Smooth muscle cell (in vitro differentiated cells): Measurements from ENCODE around the gene CASQ1. TPM values are rescaled to one million over a fixed set of nuclear protein-coding genes. Genes with fewer than 3 reads are reported as not detected.

ENCODE experiments used
- DNase-seq: peaks from one replicate; lab custom pipeline; 2025; ENCODE audit not compliant: unreplicated experiment; lab: John Stamatoyannopoulos, UW
- H2AFZ ChIP-seq: fragments of 200-600 bp; sonication (generic); 2 replicates; pipeline ENCODE4 v1.6.0; 2016; ENCODE audit warnings: antibody characterized with exemption, low read depth, mild to moderate bottlenecking
- H3F3A ChIP-seq: fragments of 200-600 bp; sonication (generic); 2 replicates; pipeline ENCODE4 v1.6.0; 2017; ENCODE audit warnings: antibody characterized with exemption, low read depth
- H3K27ac ChIP-seq: fragments of 200-600 bp; sonication (generic); 2 replicates; pipeline ENCODE4 v1.5.1; 2016; ENCODE audit warnings: low read depth, mild to moderate bottlenecking
- H3K27me3 ChIP-seq: fragments of 200-600 bp; sonication (generic); 2 replicates; pipeline ENCODE4 v1.6.1; 2016; ENCODE audit warnings: low read depth, mild to moderate bottlenecking
- H3K36me3 ChIP-seq: fragments of 200-600 bp; sonication (generic); 2 replicates; pipeline ENCODE4 v1.5.1; 2016; ENCODE audit warnings: low read depth
- H3K4me1 ChIP-seq: fragments of 200-600 bp; sonication (generic); 2 replicates; pipeline ENCODE4 v1.5.1; 2016; ENCODE audit warnings: low read depth
- H3K4me2 ChIP-seq: fragments of 200-600 bp; sonication (generic); 2 replicates; pipeline ENCODE4 v1.6.0; 2016; ENCODE audit warnings: mild to moderate bottlenecking
- H3K4me3 ChIP-seq: fragments of 200-600 bp; sonication (generic); 2 replicates; pipeline ENCODE4 v1.5.1; 2016; ENCODE audit warnings: mild to moderate bottlenecking
- H3K79me2 ChIP-seq: fragments of 200-600 bp; sonication (generic); 2 replicates; pipeline ENCODE4 v1.6.0; 2016; ENCODE audit warnings: low read depth, mild to moderate bottlenecking
- H3K9ac ChIP-seq: fragments of 200-600 bp; sonication (generic); 2 replicates; pipeline ENCODE4 v1.6.0; 2016; ENCODE audit warnings: low read depth
- H3K9me3 ChIP-seq: fragments of 200-600 bp; sonication (generic); replicated peaks from 2 replicates; pipeline ENCODE4 v1.5.1; 2016; ENCODE audit warnings: low read depth
- H4K20me1 ChIP-seq: fragments of 200-600 bp; sonication (generic); 2 replicates; pipeline ENCODE4 v1.6.0; 2016; ENCODE audit warnings: low read depth
- WGBS: methylation state at CpG from one replicate; pipeline ENCODE4 v1.1.7; 2016; ENCODE audit warnings: low lambda C conversion rate; 5-methylcytosine and 5-hydroxymethylcytosine counted together
- polyA plus RNA-seq: library from polyadenylated mRNA; unstranded; fragments of >200 nt; fragmentation: Nextera tagmentation; extraction: Ambion mirVana; gene quantifications from 2 replicates; pipeline ENCODE4 v1.2.1, GENCODE V29; 2016
- total RNA-seq: library from RNA; depleted of rRNA; stranded (reverse); fragments of >200 nt; gene quantifications from 2 replicates; pipeline ENCODE4 v1.2.3, GENCODE V29; 2014
- TF ChIP-seq, protein P1 (sequence below): fragments of 200-600 bp; sonication (generic); IDR thresholded peaks from 2 replicates; pipeline ENCODE4 v1.5.1; 2017; ENCODE audit warnings: borderline replicate concordance, mild to moderate bottlenecking, antibody characterized with exemption; ENCODE audit not compliant: insufficient read depth, poor library complexity, severe bottlenecking

CASQ1 gene
- total and polyA plus RNA-seq, 2 experiments from 2014 or later, result 0.36 TPM; not detected in 1

DNA sequence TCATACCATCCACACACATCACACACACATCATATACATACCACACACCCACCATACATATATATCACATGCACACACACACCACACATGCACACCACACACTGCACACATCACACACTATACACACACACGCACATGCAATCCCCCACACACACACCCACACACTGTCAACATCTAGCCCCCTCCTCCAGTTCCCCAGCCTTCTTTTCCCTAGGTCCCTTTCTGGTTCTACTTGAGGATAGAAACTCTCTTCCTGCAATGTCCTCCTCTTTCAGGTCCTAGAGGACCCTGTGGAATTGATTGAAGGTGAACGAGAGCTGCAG, 4.3 kb downstream of the CASQ1 start:
- H3K36me3 ChIP-seq, result no peaks in the 10 kb centered on the region
- no peak overlapping the region for H3K27ac ChIP-seq
- H2AFZ ChIP-seq, result no peak overlapping the region
- peaks cover 10% of the 10 kb centered on the region for H3K4me1 ChIP-seq
- no peaks in the 10 kb centered on the region for H3F3A ChIP-seq
- no peaks in the 10 kb centered on the region for H4K20me1 ChIP-seq
- H3K9me3 ChIP-seq, result no peaks in the 10 kb centered on the region
- TF ChIP-seq, protein P1, sequence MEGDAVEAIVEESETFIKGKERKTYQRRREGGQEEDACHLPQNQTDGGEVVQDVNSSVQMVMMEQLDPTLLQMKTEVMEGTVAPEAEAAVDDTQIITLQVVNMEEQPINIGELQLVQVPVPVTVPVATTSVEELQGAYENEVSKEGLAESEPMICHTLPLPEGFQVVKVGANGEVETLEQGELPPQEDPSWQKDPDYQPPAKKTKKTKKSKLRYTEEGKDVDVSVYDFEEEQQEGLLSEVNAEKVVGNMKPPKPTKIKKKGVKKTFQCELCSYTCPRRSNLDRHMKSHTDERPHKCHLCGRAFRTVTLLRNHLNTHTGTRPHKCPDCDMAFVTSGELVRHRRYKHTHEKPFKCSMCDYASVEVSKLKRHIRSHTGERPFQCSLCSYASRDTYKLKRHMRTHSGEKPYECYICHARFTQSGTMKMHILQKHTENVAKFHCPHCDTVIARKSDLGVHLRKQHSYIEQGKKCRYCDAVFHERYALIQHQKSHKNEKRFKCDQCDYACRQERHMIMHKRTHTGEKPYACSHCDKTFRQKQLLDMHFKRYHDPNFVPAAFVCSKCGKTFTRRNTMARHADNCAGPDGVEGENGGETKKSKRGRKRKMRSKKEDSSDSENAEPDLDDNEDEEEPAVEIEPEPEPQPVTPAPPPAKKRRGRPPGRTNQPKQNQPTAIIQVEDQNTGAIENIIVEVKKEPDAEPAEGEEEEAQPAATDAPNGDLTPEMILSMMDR, result no peak
- H3K27me3 ChIP-seq, result peaks cover 8% of the 10 kb centered on the region
- no peak overlapping the region for H3K4me2 ChIP-seq
- H3K9ac ChIP-seq, result no peak overlapping the region
- 90% methylated on average over 2 of the region's 2 CpGs for WGBS
- no peak for DNase-seq
- no peaks in the 10 kb centered on the region for H3K79me2 ChIP-seq
- no peak overlapping the region for H3K4me3 ChIP-seq

DNA sequence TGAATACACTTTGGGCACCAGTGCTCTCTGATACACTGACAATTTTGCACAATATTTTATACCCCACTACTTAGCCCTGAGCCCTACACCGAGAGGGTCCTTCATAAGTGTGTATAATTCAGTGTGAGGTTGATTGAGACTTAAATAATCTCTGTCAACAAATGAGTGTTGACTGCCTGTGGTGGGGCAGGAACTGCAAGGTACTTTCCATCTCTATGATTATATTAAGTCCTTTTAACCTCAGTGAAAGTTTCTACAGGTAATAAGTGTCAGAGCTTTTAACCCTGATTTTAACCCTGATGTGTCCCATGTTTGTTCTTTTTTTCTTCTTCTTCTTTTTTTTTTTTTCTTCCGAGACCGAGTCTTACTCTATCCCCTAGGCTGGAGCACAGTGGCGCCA, 5.8 kb downstream of the CASQ1 start:
- Histone ChIP-seq H3K27ac (no peak overlapping the region), H3K4me2 (no peak overlapping the region), H3K36me3 (no peaks in the 10 kb centered on the region), H3K79me2 (no peaks in the 10 kb centered on the region), H2AFZ (no peak overlapping the region), H3F3A (no peaks in the 10 kb centered on the region), H3K4me1 (peaks cover 10% of the 10 kb centered on the region), H3K27me3 (peaks cover 8% of the 10 kb centered on the region), H3K4me3 (no peak overlapping the region), H3K9ac (no peak overlapping the region), H3K9me3 (no peaks in the 10 kb centered on the region), H4K20me1 (no peaks in the 10 kb centered on the region)
- 84% methylated on average over 4 of the region's 4 CpGs for WGBS
- no peak for DNase-seq
- TF ChIP-seq, protein P1, result no peak

DNA sequence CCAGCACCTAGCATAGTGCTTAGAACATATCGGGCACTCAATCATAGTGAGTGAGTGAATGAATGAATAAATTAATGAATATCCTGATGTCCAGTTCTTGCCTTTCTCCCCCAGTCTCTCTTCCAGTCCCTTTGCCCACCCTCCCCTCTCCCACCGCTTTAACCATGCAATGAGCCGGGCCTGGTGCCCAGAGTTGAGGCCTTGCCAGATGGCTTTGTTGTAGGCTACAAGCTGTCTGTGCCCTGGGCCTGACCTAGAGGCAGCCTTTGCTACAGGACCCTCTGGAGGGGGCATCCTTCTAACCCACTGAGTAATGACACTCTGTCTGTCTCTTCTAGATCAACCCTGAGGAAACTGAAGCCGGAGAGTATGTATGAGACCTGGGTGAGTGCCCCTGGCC, 6.9 kb downstream of the CASQ1 start:
- H3K4me3 ChIP-seq, result no peak overlapping the region
- H3K4me2 ChIP-seq, result no peak overlapping the region
- DNase-seq, result no peak
- no peak overlapping the region for H2AFZ ChIP-seq
- no peak overlapping the region for H3K9ac ChIP-seq
- H4K20me1 ChIP-seq, result no peaks in the 10 kb centered on the region
- H3K79me2 ChIP-seq, result no peaks in the 10 kb centered on the region
- H3F3A ChIP-seq, result no peaks in the 10 kb centered on the region
- no peak overlapping the region for H3K27ac ChIP-seq
- H3K9me3 ChIP-seq, result no peaks in the 10 kb centered on the region
- 96% methylated on average over 4 of the region's 4 CpGs for WGBS
- TF ChIP-seq, protein P1, result no peak
- peaks cover 10% of the 10 kb centered on the region for H3K4me1 ChIP-seq
- peaks cover 8% of the 10 kb centered on the region for H3K27me3 ChIP-seq
- no peaks in the 10 kb centered on the region for H3K36me3 ChIP-seq

DNA sequence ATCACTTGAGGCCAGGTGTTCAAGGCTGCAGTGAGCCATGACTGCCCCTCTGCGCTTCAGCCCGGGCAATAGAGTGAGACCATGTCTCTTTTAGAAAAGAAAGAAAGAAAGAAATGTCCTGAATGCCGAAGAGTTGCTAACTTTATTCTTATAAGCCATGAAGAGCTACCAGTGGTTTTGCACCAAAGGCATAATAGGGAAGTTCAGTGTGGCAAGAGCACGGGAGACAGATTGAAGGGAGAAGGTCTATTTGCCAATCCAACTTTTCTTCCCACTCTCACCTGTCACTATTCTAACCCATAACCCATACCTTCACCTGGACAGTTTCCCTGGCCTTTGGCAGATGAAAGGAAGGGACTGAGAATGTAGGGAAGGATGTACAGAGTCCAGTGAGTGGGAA, 10.4 kb downstream of the CASQ1 start:
- Histone ChIP-seq H3K36me3 (no peaks in the 10 kb centered on the region), H4K20me1 (no peaks in the 10 kb centered on the region), H3K9ac (no peak overlapping the region), H3K27me3 (peaks cover under 1% of the 10 kb centered on the region), H2AFZ (no peak overlapping the region), H3K4me2 (no peak overlapping the region), H3K27ac (no peak overlapping the region), H3K4me3 (no peak overlapping the region), H3K79me2 (no peaks in the 10 kb centered on the region), H3K9me3 (no peaks in the 10 kb centered on the region), H3K4me1 (peaks cover 6% of the 10 kb centered on the region), H3F3A (no peaks in the 10 kb centered on the region)
- TF ChIP-seq, protein P1, result no peak
- WGBS, result 97% methylated on average over 4 of the region's 4 CpGs
- no peak for DNase-seq
